GM19099 (cell line): ENCODE data around the gene RIPPLY3.

Experiments used
- POLR2A ChIP-seq: IDR thresholded peaks from 3 replicates; pipeline ENCODE4 v1.6.1; 2011; ENCODE audit warnings: low read depth; ENCODE audit not compliant: insufficient read length; ENCODE audit errors: extremely low read depth

RIPPLY3 gene

DNA sequence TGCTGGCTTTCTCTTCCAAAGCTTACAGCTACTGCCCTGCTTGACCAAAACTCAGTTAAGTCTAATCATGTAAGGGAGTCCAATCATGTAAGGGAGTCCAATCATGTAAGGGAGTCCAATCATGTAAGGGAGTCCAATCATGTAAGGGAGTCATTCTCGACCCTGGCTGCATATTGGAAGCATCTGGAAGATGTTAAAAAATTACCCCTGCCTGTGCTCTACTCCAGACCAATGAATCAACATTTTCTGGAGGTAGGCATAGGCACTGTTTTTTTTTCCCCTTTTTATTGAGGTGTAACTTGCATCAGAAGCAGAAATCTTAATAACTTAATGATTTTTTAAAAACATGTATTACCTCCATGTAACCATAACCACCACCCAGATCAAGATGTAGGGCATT, 56.9 kb downstream of the RIPPLY3 start:
- no peak for TF ChIP-seq POLR2A

- no peak for TF ChIP-seq POLR2A
Observed at GRCh38 chr21:37064841-37065240, 58.3 kb downstream of the RIPPLY3 start.

- no peak for TF ChIP-seq POLR2A
Observed at GRCh38 chr21:37065561-37066177, 59.2 kb downstream of the RIPPLY3 start.
